A549 (cell line): Measurements from ENCODE around the gene CERS5. TPM values are rescaled to one million over a fixed set of nuclear protein-coding genes. Genes with fewer than 3 reads are reported as not detected.

ENCODE experiments used
- ATAC-seq, 2 experiments: fragments of 200-7000 bp in 1 of 2; fragments of >200 bp in 1 of 2; cut with Nextera tagmentation in 1 of 2; cut with Tn5 transposase in 1 of 2; 3 replicates each; pipeline versions ENCODE4 v1.8.0 to v1.9.1; 2018 to 2020; ENCODE audit warnings: mild to moderate bottlenecking in 1 of 2, moderate library complexity in 1 of 2
- CTCF ChIA-PET: fragments of 300-600 bp; sonication (Branson Sonifier 250); formaldehyde crosslinking; extraction: SDS; loops from one replicate; lab custom pipeline; 2021; ENCODE audit warnings: antibody characterized with exemption, inconsistent platforms; lab: Yijun Ruan, JAX
- POLR2A ChIA-PET: fragments of 350-600 bp; formaldehyde crosslinking; extraction: SDS; loops from one replicate; lab custom pipeline; 2021; ENCODE audit warnings: antibody characterized with exemption, inconsistent platforms; lab: Yijun Ruan, JAX
- DNase-seq, 2 experiments: peaks; one replicate each; pipeline versions ENCODE4 v3.0.0 to v3.0.0-alpha.2; 2011 to 2016; ENCODE audit warnings: low read depth in 1 of 2, low spot score in 1 of 2
- FAIRE-seq: peaks from 2 replicates; lab custom pipeline; 2011; peaks lifted over from hg19 to GRCh38; lab: Jason Lieb, UNC
- H3K27ac ChIP-seq, 2 experiments: fragments of >200 bp; sonication (Bioruptor Twin); formaldehyde crosslinking; 3 replicates each; pipeline ENCODE4 v1.5.1; 2016 to 2017
- H3K4me1 ChIP-seq: fragments of >200 bp; sonication (Bioruptor Twin); formaldehyde crosslinking; 3 replicates; pipeline ENCODE4 v1.6.1; 2016
- H3K4me2 ChIP-seq: fragments of >200 bp; sonication (Bioruptor Twin); formaldehyde crosslinking; 3 replicates; pipeline ENCODE4 v1.6.1; 2016
- H3K4me3 ChIP-seq: fragments of >200 bp; sonication (Bioruptor Twin); formaldehyde crosslinking; 3 replicates; pipeline ENCODE4 v1.5.1; 2016
- H3K9me3 ChIP-seq: fragments of >200 bp; sonication (Bioruptor Twin); formaldehyde crosslinking; 3 replicates; pipeline ENCODE4 v1.6.1; 2016
- BHLHE40 ChIP-seq: IDR thresholded peaks from 2 replicates; pipeline ENCODE4 v1.6.1; 2012; ENCODE audit warnings: low read depth, low read length, inconsistent platforms
- CBX8 ChIP-seq: fragments of 200-600 bp; sonication (generic); IDR thresholded peaks from 2 replicates; pipeline ENCODE4 v1.6.1; 2016
- CHD2 ChIP-seq: fragments of 150-350 bp; IDR thresholded peaks from 2 replicates; pipeline ENCODE4 v1.6.1; 2014; ENCODE audit warnings: low read length; ENCODE audit not compliant: partially characterized antibody
- E2F6 ChIP-seq: IDR thresholded peaks from 2 replicates; pipeline ENCODE4 v1.6.1; 2012; ENCODE audit warnings: low read depth, borderline replicate concordance
- ELK1 ChIP-seq: fragments of 150-350 bp; IDR thresholded peaks from 2 replicates; pipeline ENCODE4 v1.6.1; 2014; ENCODE audit warnings: low read depth, mild to moderate bottlenecking, low read length
- FOSL2 ChIP-seq, 2 experiments: fragments of 450-650 bp in 1 of 2; fragments of >200 bp in 1 of 2; sonication (Bioruptor Twin) in 1 of 2; formaldehyde crosslinking; IDR thresholded peaks; 2 replicates each; pipeline versions ENCODE4 v1.5.0 to v1.6.1; 2016 to 2020; ENCODE audit warnings: mild to moderate bottlenecking in 1 of 2, moderate library complexity in 1 of 2
- HES2 ChIP-seq: fragments of >200 bp; sonication (Bioruptor Twin); formaldehyde crosslinking; IDR thresholded peaks from 2 replicates; pipeline ENCODE4 v1.6.1; 2016
- HMGXB4 ChIP-seq: fragments of 250-450 bp; sonication (Bioruptor Pico); IDR thresholded peaks from 2 replicates; pipeline ENCODE4 v1.5.0; 2021; ENCODE audit warnings: mild to moderate bottlenecking, moderate library complexity, borderline replicate concordance
- MAZ ChIP-seq: fragments of 150-350 bp; IDR thresholded peaks from 2 replicates; pipeline ENCODE4 v1.6.1; 2014; ENCODE audit warnings: antibody characterized with exemption, low read depth, low read length, borderline replicate concordance
- RCOR1 ChIP-seq: fragments of 150-350 bp; IDR thresholded peaks from 2 replicates; pipeline ENCODE4 v1.6.1; 2014; ENCODE audit warnings: antibody characterized with exemption, low read length, low read depth
- REST ChIP-seq: fragments of 200-600 bp; sonication (generic); IDR thresholded peaks from 2 replicates; pipeline ENCODE4 v1.6.1; 2016; ENCODE audit warnings: antibody characterized with exemption, mild to moderate bottlenecking, moderate library complexity
- RFX5 ChIP-seq: fragments of 450-650 bp; IDR thresholded peaks from 2 replicates; pipeline ENCODE4 v1.7.1; 2014; ENCODE audit warnings: antibody characterized with exemption, mild to moderate bottlenecking, moderate library complexity
- SMC3 ChIP-seq: fragments of >200 bp; sonication (Bioruptor Twin); formaldehyde crosslinking; IDR thresholded peaks from 3 replicates; pipeline ENCODE4 v1.6.1; 2018; ENCODE audit warnings: inconsistent platforms
- SREBF2 ChIP-seq: fragments of 450-650 bp; IDR thresholded peaks from 2 replicates; pipeline ENCODE4 v1.6.1; 2014; ENCODE audit warnings: mild to moderate bottlenecking, moderate library complexity
- ZC3H11A ChIP-seq: fragments of 450-650 bp; IDR thresholded peaks from 2 replicates; pipeline ENCODE4 v1.6.1; 2014; ENCODE audit warnings: antibody characterized with exemption, mild to moderate bottlenecking
- ZNF302 ChIP-seq: fragments of 250-450 bp; sonication (Bioruptor Pico); IDR thresholded peaks from 2 replicates; pipeline ENCODE4 v1.9.0; 2021; ENCODE audit warnings: inconsistent platforms, mild to moderate bottlenecking, moderate library complexity
- WGBS: methylation state at CpG from one replicate; pipeline ENCODE4 v1.1.6; 2017; ENCODE audit errors: missing lambda C conversion rate; 5-methylcytosine and 5-hydroxymethylcytosine counted together
- polyA plus RNA-seq, 4 experiments: library from polyadenylated mRNA; depleted of rRNA in 3 of 4; stranded (reverse); fragments of >200 nt; fragmentation: RNase III in 1 of 4; extraction: RNeasy Plus Mini Kit Qiagen cat#74134 plus additional on column Dnase treatment in 1 of 4; gene quantifications; 2 replicates in 3 of 4; 3 replicates in 1 of 4; pipeline ENCODE4 v1.2.3, GENCODE V29; 2011 to 2017

Gene CERS5
- polyA plus RNA-seq, 2 of the 4 experiments (the other 2 are of a cell fraction) = 16.7 to 56.3 TPM

GRCh38 chr12:50086148-50086547 lies 81.0 kb downstream of the CERS5 start:
- no peak for TF ChIP-seq CBX8
- no peak for TF ChIP-seq RFX5
- no peak for TF ChIP-seq MAZ
- no peak for TF ChIP-seq REST
- no peak for TF ChIP-seq ZC3H11A
- TF ChIP-seq SREBF2 = no peak
- TF ChIP-seq RCOR1 = no peak
- no peak for TF ChIP-seq SMC3
- TF ChIP-seq E2F6 = no peak
- no peak for TF ChIP-seq HES2
- Histone ChIP-seq H3K4me2 (peak overlapping the region; percentile 81), H3K4me1 (peaks cover 36% of the 10 kb centered on the region), H3K4me3 (peak overlapping the region; percentile 64; the same call in 2 of the 3 replicates), H3K27ac (peak overlapping the region in 1 of 2 experiments; percentile 99; a peak in 4 of 6 replicates), H3K9me3 (no peaks in the 10 kb centered on the region)
- FAIRE-seq (no peak), DNase-seq (no peak), ATAC-seq (no peak)
- CTCF ChIA-PET = interaction anchor here (1.0 to 33.6 kb wide), 10 partner anchors 11 to 228 kb away, joined by 3 to 708 read pairs (median 20); partner anchors contain the start of genes AQP5, AQP6, ASIC1 and COX14
- 92% methylated on average over 3 of the region's 5 CpGs for WGBS
- POLR2A ChIA-PET = interaction anchor here (1.7 to 2.0 kb wide), 2 partner anchors 25 to 228 kb away, joined by 9 to 45 read pairs; partner anchors contain the start of gene COX14

GRCh38 chr12:50085615-50086072 lies 81.5 kb downstream of the CERS5 start:
- FAIRE-seq (no peak), DNase-seq (no peak), ATAC-seq (peak; percentile 30 to 35; a peak in 5 of 6 replicates)

More at GRCh38 chr12:50085615-50086072, 81.5 kb downstream of the CERS5 start:
- peak overlapping the region; percentile 81 for H3K4me2 ChIP-seq
- H3K27ac ChIP-seq = peak overlapping the region; percentile 96 to 99
- H3K9me3 ChIP-seq = no peaks in the 10 kb centered on the region
- POLR2A ChIA-PET = interaction anchor here (1.0 to 2.0 kb wide), 11 partner anchors 11 to 344 kb away, joined by 3 to 45 read pairs (median 4); partner anchors contain the start of genes CERS5, COX14, RACGAP1 and TMBIM6
- CTCF ChIA-PET = interaction anchor here (1.0 to 33.6 kb wide), 16 partner anchors 11 to 231 kb away, joined by 3 to 708 read pairs (median 5); partner anchors contain the start of genes AQP5, AQP6, ASIC1 and CERS5
- no peak for TF ChIP-seq BHLHE40
- no peak for TF ChIP-seq CHD2
- no peak for TF ChIP-seq FOSL2 (IDR thresholded peaks at IDR 0.05)
- TF ChIP-seq FOSL2 (CRISPR knock-in tag; IDR thresholded peaks at IDR 0.05) = no peak
- TF ChIP-seq SMC3 = no peak
- TF ChIP-seq HMGXB4 (CRISPR knock-in tag) = no peak
- no peak for TF ChIP-seq ELK1
- no peak for TF ChIP-seq ZNF302 (CRISPR knock-in tag)
- 49% methylated on average over 6 of the region's 8 CpGs for WGBS
- peak overlapping the region; percentile 64 for H3K4me3 ChIP-seq
- peaks cover 36% of the 10 kb centered on the region for H3K4me1 ChIP-seq
